GM18858 (cell line): Measurements from ENCODE around the gene ITGAE.
A peak's percentile ranks its signal among the peaks of the same experiment; 100 is the strongest.
"Not testable (repeated sequence)": the region's sequence is repeated elsewhere in the genome, so short reads cannot be mapped to it uniquely, and the experiment has no call there.

Source experiments
- ATAC-seq: cut with Tn5 transposase; IDR thresholded peaks from one replicate; pipeline ENCODE4 v1.9.1; 2021; ENCODE audit not compliant: unreplicated experiment

ITGAE gene

GRCh38 chr17:3796110-3796821 lies 4.7 kb downstream of the ITGAE start:
- ATAC-seq = peak; percentile 74

DNA sequence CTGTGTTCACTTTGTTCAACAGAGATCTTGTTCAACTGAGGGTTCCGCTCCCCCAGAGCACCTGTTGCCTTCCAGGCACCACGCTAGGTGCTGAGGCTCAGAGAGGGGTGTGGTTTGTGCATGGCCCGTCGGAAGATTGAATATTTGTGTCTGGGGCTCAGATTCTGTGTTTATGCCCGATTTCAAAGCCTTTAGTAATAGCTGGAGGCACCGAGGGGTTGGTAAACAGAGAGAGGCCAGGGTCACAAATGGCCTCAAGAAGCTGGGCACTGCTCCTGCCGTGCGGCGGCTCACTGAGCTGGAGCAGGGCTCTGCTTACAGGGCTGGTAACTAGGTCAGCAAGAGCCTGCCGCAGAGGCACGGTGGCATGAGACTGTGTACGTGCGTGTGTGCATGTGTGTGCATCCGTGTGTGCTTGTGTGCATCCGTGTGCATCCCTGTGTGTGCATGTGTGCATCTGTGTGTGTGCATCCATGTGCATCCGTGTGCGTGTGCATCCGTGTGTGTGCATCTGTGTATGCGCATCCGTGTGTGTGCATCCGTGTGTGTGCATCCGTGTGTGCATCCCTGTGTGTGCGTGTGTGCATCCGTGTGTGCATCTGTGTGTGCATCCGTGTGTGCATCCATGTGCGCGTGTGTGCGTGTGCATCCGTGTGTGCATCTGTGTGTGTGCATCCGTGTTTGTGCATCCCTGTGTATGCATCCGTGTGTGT lies 5.4 kb downstream of the ITGAE start:
- ATAC-seq = no peak

DNA sequence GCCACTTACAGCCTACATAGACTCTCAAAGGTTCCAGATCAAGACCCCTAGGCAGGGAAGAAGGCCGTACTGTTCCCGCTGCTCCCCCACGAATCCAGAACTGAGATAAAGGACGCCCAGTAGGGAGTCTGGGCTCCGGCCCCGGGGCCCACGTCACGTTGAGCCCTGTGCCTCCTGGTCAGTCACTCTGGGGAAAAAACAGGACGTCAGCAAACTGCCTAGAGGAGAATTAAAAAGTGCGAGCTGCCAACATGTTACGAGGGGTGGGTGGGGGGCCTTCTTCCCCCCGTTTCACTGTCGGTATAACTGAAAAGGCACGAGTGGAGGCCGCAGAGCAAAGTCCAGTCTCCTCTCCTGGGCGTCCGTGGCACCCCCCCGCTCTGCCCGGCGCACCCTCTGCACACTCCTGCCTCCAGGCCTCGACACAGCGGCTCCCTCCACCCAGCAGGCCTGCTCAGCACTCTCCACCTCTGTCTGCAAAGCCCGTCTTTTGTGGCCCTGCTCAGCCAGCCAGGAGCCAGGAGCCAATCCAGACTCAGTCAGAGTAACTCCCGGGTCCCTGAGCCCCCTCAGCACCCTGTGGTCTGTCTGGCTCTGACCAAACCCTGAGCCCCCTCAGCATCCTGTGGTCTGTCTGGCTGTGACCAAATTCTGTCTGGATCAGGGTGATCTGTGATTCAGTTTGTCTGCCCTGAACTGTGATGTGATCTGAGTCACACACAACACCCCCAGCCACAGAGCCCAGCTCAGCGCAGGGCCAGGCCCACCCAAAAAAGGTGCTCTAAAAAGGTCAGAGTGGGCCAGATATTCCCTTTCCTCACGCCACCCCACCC lies 6.2 kb downstream of the ITGAE start:
- ATAC-seq = no peak

GRCh38 chr17:3794152-3794551 lies 6.8 kb downstream of the ITGAE start:
- not testable (repeated sequence) for ATAC-seq

GRCh38 chr17:3793258-3793657 lies 7.7 kb downstream of the ITGAE start:
- ATAC-seq = not testable (repeated sequence)

DNA sequence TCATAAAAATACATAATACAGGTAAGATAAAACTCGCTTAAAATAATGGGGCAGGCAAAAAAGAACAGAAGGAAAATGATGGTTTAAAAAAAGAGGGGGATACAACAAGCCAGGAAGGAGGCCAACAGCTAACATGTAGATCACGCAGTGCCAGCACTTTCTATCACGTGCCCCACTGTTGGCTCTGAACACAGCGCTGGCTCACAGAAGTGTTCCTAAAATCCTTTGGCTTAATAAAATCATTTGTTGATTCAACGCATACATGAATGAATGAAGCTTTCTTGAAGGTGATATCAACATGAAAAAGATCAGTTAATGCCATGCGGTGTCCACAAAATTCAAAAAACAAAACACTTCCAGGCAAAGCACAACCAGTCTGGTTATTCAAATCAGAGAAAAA lies 8.5 kb downstream of the ITGAE start:
- no peak for ATAC-seq

DNA sequence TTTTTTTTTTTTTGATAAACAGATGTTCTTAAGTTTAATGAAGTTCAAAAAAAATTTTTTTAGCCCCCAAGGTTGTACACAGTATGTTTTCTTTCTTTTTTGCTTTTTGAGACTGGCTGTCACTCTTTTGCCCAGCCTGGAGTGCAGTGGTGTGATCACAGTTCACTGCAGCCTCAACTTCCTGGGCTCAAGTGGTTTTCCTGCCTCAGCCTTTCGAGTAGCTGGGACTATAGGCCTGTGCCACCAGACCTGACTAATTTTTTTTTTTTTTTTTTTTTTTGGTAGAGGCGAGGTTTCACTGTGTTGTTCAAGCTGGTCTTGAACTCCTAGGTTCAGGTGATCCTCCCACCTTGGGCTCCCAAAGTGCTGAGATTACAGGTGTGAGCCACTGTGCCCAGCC lies 12.8 kb downstream of the ITGAE start:
- no peak for ATAC-seq

DNA sequence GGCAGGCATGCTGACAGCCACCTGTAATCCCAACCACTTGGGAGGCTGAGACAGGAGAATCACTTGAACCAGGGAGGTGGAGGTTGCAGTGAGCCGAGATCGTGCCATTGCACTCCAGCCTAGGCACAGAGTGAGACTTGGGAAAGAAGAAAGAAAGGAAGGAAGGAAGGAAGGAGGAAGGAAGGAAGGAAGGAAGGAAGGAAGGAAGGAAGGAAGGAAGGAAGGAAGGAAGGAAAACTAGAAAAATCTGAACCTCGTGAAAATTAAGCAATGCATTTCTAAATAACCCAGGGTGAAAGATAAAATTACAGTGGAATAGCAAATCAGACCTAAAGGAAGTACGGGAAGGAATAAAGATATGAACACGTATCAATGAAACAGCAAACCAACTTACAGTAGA lies 15.7 kb downstream of the ITGAE start:
- not testable (repeated sequence) for ATAC-seq

- no peak for ATAC-seq
These were observed 18.2 kb downstream of the ITGAE start for GRCh38 chr17:3782751-3783150.

- ATAC-seq = no peak
These were observed 20.0 kb downstream of the ITGAE start for GRCh38 chr17:3780986-3781385.

DNA sequence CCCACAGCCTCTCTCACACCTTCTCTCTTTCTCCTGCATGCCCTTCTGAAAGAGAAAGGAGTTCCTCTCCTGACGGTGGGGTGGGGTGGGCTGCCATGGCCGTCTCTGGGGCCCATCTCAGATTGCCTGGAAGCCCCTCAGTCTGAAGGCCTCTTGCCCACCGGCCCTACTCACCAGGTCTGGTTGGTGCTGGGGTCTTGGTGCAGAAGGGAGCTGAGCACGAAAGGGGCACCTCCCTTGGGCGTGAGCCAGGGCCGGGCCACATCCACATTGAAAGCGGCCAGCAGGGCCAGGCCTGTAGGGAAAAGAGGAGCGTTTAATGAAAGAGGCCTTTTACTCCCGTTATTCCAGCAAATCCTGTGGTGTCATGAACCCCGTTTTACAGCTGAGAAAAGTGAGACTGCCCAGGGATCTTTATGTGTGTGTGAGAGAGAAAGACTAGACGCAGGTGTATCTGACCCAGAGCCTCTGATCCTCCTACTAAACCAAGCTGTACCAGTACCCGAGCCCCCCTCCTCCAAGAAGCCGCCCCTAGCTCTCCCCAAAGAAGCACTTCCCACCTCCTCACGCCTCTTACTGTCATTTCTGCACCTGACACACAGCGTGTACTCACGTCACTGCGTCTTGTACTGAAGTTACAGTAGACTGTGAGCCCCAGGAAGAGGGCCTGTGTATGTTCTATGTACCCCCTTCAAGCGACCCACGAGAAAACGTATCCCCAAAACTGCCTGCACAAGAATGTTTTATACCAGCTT lies 23.4 kb downstream of the ITGAE start:
- no peak for ATAC-seq

DNA sequence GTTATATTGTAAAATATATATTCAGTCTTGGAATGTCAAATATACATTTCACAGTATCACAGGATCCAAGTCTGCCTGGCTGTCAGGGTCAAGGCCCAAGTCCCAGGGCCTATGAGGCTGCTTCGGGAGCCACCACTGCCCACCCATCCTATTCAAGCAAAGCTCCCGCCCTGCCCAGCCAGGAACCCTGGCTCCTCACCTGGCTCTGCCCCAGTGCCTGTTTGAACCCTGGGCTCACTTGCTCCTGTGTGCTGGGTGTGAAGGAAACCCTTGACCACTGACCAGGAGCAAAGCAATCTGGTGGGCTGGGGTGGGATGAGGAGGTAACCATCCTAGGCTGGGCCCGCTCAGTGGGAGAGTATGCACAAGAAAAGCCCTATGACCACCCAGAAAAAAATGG lies 27.0 kb downstream of the ITGAE start:
- no peak for ATAC-seq

- no peak for ATAC-seq
These were observed 27.5 kb downstream of the ITGAE start for GRCh38 chr17:3773511-3773910.

DNA sequence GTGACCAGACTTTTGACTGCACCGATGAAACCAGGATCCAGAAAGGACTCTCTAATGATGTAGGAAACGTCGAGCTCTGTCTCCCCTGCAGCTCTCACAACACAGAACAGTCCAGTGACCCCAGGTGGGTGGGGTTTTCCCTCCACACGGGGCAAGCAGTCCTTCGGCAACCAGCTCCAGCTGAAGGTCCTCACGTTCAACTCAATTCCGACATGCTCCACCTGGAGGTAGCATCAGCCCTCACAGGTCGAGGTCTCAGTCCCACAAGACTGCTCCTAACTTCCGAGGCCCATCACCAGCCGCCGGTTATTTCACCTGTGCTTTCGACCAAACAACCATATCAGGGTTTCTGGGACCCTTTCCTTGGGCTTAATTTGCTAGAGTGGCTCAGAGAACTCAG lies 28.2 kb downstream of the ITGAE start:
- ATAC-seq = no peak

GRCh38 chr17:3771140-3771539 lies 29.8 kb downstream of the ITGAE start:
- no peak for ATAC-seq

DNA sequence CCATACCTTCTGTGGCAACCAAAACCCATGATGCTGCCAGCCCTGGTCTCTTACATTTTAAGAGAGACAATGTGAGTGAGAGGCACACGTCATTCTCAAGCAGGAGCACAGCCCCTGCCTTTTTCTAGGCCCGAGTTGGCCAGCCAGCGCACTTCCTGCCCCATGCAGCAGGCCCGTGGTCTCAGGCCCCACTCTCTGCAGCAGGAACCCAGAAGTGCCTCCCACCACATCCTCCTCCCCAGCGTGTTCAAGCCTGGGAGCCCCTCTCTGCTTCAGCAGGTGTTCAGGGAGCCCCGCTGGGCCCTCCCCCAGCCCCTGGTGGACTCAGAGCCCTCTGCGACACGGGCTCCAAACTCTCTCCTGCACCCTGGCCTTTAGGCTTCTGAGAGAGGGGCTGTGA lies 30.5 kb downstream of the ITGAE start:
- ATAC-seq = no peak

DNA sequence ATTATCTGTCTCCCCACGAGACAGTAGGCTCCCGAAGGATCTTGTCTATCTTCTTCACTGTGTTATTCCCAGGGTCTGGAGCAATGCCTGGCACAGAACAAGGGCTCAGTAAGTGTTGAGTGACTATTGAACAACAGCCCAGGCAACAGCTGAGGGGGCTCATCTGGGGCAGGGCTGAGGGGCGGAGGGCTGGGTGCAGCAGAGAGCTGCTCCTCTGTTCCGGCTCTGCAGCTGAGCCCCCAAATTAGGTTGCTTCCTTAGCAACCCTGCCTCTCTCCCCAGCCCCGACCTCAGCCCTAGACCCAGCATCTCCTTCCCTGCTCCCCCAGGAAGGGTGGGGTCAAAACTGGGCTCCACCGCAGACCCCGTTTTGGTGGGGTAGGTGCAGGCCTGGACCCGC lies 32.2 kb downstream of the ITGAE start:
- no peak for ATAC-seq

DNA sequence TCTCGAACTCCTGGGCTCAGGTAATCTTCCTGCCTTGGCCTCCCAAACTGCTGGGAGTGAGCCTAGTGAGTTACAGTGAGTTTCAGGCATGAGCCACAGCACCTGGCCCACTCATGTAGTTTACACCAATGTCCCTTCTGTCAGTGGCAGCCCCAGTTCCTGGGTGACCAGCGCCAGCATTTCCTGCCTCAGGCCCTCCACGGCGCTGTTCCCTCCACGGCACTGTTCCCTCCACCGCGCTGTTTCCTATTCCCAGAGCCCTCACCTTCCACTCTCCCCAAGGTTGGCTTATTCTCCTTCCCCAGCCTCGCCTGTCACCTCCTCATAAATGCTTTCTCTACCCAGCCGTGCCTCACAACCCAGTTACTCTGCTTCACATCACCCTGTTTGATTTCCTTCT lies 32.6 kb downstream of the ITGAE start:
- ATAC-seq = no peak

GRCh38 chr17:3766779-3767178 lies 34.2 kb downstream of the ITGAE start:
- ATAC-seq = no peak

GRCh38 chr17:3765981-3766380 lies 35.0 kb downstream of the ITGAE start:
- ATAC-seq = no peak

DNA sequence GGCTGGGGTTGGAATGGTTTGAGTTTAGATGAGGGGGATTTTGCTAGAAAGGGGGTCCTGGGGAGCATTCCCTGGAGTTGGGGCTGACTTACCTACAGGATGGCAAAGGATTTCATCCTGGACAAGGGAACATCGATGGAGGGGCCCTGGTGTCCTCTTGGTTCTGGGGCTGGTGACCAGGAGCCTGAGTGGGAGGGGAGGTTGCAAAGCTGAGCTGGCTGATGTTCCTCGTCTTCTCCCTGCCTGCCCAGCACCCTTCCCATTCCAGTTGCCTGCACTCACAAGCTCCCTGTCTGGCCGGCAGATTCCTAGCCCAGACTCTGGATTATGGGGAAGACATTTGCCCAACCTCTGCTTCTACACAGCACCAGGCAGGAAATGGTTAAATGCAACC lies 37.2 kb downstream of the ITGAE start:
- ATAC-seq = no peak
